Keratinocyte (primary cell): Measurements from ENCODE around the gene TMEM184C.

Experiments used
- EZH2 ChIP-seq: IDR thresholded peaks from one replicate; pipeline ENCODE4 v1.6.1; 2012; ENCODE audit warnings: inconsistent platforms, mild to moderate bottlenecking, low read length, moderate library complexity
- TF ChIP-seq, protein P1 (sequence below), 3 experiments: IDR thresholded peaks in 1 of 3; conservative IDR thresholded peaks in 1 of 3; optimal IDR thresholded peaks in 1 of 3; 2 replicates in 2 of 3; 3 replicates in 1 of 3; pipeline versions ENCODE3 to v1.5.1; 2011; ENCODE audit warnings: low read length in 3 of 3, mild to moderate bottlenecking in 3 of 3, moderate library complexity in 2 of 3, control low read depth in 1 of 3, inconsistent platforms in 1 of 3; ENCODE audit not compliant: insufficient read depth in 2 of 3; ENCODE audit errors: extremely low read depth in 1 of 3

DNA sequence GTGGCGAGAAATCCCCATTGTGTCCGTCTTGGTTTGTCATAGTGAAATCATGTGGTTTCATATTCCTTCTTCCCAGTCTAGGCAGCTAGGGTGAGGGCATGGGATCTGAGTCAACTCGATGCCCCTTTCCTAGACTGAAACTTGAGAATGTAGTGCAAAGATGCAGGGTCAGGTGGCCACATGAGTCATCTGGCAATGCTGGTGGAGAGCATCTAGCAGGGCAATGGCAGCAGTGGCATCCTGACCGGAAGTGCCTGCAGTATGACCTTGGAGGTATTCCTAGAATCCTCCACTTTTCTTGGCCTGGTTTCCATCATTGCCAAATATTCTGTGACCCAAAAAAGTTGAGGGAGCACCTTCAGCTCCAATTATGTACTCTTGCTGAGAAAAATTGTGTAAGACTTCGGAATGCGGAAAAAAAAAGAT lies 39.1 kb upstream of the TMEM184C start:
- TF ChIP-seq, protein P1, sequence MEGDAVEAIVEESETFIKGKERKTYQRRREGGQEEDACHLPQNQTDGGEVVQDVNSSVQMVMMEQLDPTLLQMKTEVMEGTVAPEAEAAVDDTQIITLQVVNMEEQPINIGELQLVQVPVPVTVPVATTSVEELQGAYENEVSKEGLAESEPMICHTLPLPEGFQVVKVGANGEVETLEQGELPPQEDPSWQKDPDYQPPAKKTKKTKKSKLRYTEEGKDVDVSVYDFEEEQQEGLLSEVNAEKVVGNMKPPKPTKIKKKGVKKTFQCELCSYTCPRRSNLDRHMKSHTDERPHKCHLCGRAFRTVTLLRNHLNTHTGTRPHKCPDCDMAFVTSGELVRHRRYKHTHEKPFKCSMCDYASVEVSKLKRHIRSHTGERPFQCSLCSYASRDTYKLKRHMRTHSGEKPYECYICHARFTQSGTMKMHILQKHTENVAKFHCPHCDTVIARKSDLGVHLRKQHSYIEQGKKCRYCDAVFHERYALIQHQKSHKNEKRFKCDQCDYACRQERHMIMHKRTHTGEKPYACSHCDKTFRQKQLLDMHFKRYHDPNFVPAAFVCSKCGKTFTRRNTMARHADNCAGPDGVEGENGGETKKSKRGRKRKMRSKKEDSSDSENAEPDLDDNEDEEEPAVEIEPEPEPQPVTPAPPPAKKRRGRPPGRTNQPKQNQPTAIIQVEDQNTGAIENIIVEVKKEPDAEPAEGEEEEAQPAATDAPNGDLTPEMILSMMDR (optimal IDR thresholded peaks at IDR 0.05 in 1 of 3, IDR thresholded peaks at IDR 0.05 in 1 of 3, conservative IDR thresholded peaks at IDR 0.05 in 1 of 3; ENCODE audit: extremely low read depth in 1 of 3, insufficient read depth in 2 of 3, low read length in 3 of 3) = no peak
- no peak for TF ChIP-seq EZH2
